GM19468 (cell line): ENCODE measurements around the gene USP15.
"Not testable (repeated sequence)": the region's sequence is repeated elsewhere in the genome, so short reads cannot be mapped to it uniquely, and the experiment has no call there.

Experiments
- ATAC-seq: cut with Tn5 transposase; IDR thresholded peaks from one replicate; pipeline ENCODE4 v1.9.1; 2021; ENCODE audit warnings: mild to moderate bottlenecking, moderate library complexity, moderate number of reproducible peaks; ENCODE audit not compliant: unreplicated experiment; ENCODE audit errors: extremely low read depth

The USP15 gene

DNA sequence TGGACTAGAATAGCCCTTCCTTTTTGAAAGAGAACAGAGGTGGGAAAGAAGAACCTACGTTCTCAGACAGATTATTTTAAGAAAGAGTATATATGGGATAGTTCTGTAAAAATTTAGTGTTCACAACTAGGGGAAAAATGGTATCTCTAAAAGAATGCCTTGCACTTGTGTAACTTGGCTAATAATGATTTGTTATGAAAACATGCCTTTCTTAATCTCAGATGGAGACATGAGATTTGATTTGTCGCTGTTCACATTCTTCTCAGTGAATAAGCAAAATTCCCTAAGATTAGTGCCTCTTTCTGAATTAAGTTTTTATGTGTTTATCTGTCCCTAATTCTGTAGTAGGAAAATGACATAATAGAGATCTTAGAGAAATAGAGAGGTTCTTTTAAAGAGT is 100.8 kb downstream of the USP15 start:
- ATAC-seq, result no peak

DNA sequence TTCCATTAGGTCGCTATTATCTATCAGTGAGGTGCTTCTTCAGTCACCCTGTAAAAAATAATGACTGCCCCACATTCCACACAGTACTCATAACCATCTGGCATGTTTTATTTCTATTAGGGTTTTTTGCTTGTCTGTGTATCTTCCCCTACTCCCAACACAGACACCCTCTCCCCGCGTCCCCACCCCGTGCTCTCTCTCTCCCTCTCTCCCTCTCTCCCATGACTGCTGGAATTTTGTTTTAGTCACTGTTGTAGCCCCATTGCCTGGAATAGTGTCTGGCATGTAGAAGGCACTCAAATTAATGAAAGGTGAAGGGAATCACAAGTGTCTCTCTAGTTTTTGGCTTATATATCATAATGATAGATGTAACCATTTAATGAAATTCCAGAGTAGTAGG is 103.3 kb downstream of the USP15 start:
- ATAC-seq, result no peak

DNA sequence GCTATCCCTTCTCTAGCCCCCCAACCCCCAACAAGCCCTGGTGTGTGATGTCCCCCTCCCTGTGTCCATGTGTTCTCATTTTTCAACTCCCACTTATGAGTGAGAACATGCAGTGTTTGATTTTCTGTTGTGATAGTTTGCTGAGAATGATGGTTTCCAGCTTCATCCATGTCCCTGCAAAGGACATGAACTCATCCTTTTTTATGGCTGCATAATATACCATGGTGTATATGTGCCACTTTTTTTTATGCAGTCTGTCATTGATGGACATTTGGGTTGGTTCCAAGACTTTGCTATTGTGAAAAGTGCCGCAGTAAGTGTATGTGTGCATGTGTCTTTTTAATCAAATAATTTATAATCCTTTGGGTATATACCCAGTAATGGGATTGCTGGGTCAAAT is 104.5 kb downstream of the USP15 start:
- not testable (repeated sequence) for ATAC-seq

DNA sequence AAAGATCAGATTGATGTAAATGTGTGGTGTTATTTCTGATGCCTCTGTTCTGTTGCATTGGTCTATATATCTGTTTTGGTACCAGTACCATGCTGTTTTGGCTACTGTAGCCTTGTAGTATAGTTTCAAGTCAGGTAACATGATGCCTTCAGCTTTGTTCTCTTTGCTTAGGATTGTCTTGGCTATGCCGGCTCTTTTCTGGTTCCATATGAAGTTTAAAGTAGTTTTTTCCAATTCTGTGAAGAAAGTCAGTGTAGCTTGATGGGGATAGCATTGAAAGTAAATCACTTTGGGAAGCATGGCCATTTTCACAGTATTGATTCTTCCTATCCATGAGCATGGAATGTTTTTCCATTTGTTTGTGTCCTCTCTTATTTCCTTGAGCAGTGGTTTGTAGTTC is 105.6 kb downstream of the USP15 start:
- ATAC-seq, result not testable (repeated sequence)

GRCh38 chr12:62368430-62369223 is 108.4 kb downstream of the USP15 start:
- not testable (repeated sequence) for ATAC-seq

GRCh38 chr12:62370189-62370588 is 110.0 kb downstream of the USP15 start:
- ATAC-seq, result no peak

DNA sequence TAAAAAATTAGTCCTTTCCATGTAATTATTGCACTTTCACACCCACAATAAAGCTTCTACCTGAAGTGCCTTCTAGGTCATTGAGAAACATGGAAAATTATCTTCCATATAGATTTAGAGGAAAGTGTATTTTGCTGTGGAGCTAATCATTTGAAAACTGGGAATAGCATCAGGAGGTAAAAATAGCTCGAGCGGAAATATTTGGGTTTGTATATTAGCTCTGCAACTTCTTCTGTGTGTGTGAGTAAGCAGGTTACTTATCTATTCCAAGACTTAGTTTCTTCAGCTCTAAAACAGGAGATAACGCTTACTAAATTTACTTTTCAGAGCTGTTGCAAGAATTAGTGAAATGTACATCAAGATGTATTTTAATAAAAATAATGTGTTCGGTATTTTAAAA is 111.5 kb downstream of the USP15 start:
- ATAC-seq, result no peak

GRCh38 chr12:62372134-62372533 is 111.9 kb downstream of the USP15 start:
- ATAC-seq, result no peak

- ATAC-seq, result no peak
These were observed 112.6 kb downstream of the USP15 start for GRCh38 chr12:62372825-62373224.

- no peak for ATAC-seq
These were observed 115.4 kb downstream of the USP15 start for GRCh38 chr12:62375603-62376002.

DNA sequence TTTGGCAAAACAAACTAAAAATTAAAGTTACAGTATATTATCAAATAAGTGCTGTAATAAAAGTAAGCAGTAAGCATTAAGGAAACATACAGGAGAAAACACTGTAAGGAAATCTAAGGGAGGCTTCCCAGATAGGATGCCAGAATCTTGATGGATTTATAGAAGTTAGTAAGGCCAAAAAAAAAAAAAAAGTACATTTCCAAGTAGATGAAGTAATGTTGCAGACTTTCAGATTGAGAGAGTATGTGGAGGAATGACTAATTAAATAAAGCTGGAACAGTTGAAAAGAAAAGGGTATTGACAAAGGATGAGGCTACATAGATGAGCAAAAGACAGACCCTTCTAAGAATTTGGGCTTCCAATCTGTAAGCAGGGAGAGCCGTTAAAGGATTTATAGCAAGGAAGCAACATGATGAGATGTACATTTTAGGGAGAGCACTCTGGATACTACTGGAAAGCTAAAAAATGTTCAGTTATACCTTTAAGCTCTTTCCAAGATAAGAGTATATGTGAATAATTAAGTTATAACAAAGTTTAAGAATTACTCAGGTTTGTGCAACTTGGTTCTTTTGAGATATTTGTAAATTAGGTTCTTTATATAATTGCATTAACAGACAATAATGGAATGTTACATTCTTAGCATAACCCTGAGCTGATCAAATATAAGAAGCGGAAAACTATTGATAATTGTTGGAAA is 119.0 kb downstream of the USP15 start:
- ATAC-seq, result no peak

- no peak for ATAC-seq
These were observed 119.5 kb downstream of the USP15 start for GRCh38 chr12:62379723-62380045.

GRCh38 chr12:62382526-62382925 is 122.3 kb downstream of the USP15 start:
- no peak for ATAC-seq

DNA sequence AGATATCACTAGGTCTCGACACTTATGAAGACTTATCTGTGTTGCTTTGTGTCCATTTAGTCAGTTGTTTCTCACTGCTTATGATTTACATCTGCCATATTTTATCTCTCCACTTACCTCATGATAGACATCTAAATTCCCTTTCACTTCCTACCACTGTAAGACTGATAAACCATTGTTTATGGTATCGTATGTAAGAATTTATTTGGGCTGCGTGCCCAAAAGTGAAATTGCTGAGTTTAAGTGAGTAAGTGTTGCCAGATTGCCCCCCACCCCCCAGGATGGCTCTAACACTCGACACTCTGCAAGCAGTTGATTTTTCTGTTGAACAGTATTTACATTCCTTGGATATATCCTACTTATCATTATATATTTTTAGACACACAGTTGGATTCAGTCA is 136.5 kb downstream of the USP15 start:
- no peak for ATAC-seq

- ATAC-seq, result no peak
These were observed 139.9 kb downstream of the USP15 start for GRCh38 chr12:62400135-62400534.

GRCh38 chr12:62401631-62402030 is 141.4 kb downstream of the USP15 start:
- ATAC-seq, result no peak

DNA sequence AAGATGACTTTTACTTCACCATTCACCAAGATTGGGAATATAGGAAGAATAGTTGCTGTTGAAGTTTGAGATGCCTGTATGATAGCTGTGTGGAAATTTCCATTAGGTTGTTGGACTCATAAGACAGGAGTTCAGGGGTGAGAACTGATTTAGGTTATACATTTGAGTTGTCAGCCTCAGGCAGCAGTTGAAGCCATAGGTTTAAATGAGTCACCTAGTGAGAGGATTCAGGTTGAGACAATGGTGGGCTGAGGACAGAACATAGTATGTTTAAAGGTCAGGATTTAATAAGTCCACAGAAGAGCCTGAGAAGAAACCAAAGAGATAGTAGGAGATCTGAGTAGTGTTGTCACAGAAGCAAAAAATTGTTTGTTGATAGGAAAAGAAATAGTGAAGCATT is 142.8 kb downstream of the USP15 start:
- ATAC-seq, result no peak

DNA sequence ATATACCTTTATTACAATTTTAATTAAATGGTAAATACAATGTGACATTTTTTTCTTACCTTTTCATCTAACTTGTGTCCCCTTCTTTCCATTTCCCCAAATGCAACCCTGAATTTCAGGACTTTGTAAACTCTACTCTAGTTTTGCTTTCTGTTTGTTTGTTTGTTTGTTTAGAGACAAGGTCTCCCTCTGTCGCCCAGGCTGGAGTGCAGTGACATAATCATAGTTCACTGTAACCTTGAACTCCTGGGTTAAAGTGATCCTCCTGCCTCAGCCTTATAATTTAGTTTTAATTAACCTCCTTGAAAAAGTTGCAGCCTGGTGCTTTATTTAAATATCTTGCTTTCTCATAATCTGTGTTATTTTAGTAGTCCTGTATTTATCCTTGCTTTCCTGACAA is 147.4 kb downstream of the USP15 start:
- ATAC-seq, result no peak

DNA sequence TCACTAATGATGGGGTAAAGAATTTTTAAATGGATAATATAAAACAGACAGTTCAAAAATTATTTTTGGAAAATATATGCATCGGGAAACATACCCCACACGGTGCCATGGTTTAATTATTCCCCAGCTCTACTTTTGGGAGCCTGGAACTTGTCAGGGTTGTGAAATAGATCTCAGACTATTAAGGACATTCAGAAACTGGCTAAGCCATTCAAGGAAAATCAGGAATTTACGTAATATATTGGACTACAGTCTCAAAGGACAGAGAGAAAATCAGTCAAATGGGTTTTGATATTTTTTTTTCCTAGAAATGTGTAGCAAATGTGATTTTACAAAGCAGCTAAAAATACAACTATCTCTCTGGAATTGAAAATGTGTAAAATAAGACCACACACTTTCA is 148.9 kb downstream of the USP15 start:
- ATAC-seq, result no peak

DNA sequence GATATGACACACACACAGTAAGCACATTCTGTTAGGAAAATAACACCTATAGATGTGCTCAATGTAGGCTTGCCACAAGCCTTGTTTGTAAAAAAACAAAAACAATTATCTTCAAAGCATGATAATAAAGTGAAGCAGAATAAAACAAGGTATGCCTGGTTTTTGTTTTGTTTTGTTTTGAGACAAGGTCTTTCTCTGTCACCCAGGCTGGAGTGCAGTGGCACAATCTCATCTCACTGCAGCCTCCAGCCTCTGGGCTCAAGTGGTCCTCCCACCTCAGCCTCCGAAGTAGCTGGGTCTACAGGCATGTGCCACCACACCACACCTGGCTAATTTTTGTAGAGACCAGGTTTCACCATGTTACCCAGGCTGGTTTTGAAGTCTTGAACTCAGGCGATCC is 154.0 kb downstream of the USP15 start:
- no peak for ATAC-seq

DNA sequence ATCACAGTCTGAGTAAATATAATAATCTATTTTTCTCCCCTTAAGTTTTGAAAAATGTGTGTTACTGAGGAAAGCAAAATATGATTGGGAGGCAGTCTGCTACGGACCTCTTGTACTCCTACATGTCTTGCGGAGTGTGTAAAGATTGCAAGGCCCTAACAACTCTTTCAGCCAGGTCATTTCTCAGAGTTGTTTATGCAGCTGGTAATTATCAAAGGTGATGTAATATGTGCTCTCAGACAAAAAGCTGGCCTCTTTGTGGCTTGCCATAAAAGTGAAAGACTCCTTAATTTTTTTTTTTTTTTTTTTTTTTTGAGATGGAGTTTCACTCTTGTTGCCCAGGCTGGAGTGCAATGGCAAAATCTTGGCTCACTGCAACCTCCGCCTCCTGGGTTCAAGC is 165.9 kb downstream of the USP15 start:
- no peak for ATAC-seq

- ATAC-seq, result no peak
These were observed 169.3 kb downstream of the USP15 start for GRCh38 chr12:62429457-62429856.
